ENCODE results near the gene HS6ST3.

DNA sequence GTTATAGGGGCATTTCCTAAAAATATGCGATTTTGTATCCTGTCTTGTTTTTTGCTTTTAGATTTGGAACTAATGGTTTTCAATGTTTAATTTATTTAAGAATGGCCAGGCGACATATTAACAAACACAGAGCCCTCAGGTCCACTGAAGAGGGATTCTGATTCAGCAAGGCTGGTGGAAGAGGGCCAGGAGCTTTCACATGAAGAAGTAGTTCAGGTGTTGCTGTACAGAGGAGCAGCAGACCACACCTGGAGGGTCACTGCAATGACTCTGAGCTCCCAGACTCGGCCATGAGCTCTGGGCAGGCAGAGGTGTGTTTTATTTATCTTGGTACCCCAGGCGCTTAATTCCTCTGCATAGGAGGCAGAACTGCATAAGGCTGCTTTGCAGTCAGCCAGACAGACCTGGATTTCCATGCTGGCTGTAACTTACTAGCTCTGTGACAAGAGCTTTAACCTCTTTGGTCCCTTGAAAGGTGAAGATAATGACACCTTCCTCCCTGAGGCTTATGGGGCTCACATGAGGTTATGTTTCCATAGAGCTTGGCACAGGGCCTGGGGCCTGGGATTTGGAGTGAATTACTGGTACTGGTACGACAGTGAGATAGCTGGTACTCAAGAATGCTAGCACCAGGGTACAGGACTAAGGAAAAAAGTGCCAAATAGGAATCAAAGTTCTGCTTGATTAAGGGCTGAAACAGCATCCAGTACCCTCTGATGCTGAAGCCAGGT, 719.6 kb downstream of the HS6ST3 start:
- TF ChIP-seq CREB1 (IDR thresholded peaks at IDR 0.05; ENCODE audit: low read depth) (no peak), CEBPB (IDR thresholded peaks at IDR 0.05) (no peak)
